ENCODE measurements around the gene SSB.
"Not testable (repeated sequence)": the region's sequence is repeated elsewhere in the genome, so short reads cannot be mapped to it uniquely, and the experiment has no call there.

SSB gene

DNA sequence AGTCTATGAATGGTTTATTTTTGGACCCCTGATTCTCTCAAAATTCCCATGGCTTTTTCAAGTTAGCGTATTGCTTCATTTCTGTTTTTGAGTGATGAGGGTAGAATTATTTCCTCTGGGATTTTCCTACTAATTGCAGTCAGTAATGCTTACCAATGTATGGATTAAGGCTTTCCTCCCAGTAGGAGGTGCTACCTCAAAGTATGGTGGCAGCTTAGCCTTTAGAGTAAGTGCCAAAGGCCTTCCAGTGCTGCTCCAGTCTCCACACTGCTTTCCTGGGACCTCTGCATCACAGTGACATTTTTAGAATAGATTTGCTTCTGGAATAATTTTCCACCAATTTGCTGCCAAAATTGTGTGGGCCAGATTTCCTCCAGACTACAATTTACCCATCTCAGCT is 16.2 kb upstream of the SSB start:
- DNase-seq: no peak

DNA sequence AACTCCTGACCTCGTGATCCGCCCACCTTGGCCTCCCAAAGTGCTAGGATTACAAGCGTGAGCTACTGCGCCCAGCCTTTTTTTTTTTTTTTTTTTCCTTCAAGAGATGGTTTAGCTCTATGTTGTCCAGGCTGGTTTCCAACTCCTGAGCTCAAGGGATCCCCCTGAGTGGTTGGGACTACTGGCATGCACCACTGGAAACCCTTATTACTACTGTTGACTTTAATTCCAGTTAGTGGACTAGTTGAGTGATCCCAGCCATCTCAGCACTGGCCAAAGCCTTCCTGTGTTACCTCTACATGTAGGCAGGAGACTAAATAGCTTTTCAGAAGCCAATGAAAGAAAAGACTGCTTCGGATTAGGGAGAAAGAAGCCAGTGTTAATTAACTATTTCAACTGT is 8.1 kb upstream of the SSB start:
- DNase-seq: no peak

DNA sequence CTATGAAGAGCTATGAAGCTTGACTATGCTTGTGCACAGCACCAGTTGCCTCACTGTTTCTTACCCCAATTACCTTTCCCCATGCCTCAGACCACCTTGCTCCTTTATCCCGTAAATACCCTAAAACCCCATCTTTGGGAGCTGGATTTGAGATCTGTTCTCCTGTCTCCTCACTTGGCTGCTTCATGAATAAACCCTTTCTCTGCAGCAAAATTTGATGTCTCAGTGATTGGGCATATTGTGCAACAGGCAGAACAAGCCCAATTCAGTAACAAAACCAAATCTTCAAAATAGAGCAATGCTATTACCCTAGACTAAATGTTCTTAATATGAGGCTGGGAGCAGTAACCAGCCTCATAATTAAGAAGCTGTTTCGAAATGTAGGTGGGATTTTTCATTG is 3.5 kb upstream of the SSB start:
- DNase-seq: no peak

DNA sequence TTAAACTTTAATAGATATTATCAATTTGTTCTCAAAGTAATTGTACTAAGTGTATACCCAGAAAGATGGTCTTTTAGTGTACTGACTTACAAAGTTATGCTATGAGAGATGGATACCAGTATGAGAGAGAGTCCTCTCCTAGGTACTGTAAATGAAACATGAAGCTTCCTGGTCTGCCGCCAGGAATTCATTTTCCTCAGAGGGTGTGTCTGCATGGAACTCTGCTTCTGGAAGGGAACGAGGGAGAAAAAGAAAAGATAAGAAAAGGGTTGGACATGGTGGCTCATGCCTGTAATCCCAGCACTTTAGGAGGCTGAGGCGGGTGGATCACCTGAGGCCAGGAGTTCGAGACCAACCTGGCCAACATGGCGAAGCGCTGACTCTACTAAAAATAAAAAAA is 2.2 kb upstream of the SSB start:
- no peak for DNase-seq

DNA sequence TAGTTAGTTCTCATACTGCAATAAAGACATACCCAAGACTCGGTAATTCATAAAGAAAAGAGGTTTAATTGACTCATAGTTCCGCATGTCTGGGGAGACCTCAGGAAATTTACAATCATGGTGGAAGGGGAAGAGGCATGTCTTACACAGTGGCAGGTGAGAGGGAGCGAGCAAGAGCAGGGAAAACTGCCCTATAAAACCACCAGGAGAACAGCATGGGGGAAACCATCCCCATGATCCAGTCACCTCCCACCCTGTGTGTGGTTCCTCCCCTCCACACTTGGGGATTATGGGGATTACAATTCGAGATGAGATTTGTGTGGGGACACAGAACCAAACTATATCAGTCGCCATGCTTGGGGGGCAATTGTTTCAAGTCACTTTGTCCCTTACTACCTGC is 1.1 kb upstream of the SSB start:
- DNase-seq: no peak

DNA sequence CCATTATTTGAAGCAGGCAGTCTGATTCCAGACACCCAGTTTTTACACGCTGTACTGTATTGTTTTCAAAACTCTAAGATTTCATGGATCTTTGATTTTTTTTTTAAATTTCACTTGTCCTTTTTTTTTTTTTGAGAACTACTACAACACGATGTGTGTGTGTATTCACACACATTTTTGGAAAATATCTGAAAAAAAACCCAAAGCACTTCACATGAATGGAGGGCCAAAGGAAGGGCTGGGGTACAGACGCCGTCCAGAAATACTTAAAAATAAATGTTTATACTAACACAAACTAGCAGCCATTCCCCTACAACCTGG is 314 bp upstream of the SSB start:
- DNase-seq: no peak

DNA sequence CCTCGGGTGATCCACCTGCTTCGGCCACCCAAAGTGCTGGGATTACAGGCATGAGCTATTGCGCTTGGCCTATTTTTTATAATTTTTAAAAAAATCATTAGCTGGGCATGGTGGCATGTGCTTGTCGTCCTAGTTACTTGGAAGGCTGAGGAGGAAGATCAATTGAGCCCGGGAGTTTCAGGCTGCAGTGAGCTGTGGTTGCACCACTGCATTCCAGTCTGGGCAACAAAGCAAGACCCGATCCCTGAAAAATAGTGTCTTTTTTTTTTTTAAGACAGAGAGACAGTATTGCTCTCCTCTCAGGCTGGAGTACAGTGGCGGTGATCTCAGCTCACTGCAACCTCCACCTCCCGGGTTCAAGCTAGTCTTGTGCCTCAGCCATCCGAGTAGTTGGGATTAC is 4.8 kb downstream of the SSB start:
- no peak for DNase-seq

DNA sequence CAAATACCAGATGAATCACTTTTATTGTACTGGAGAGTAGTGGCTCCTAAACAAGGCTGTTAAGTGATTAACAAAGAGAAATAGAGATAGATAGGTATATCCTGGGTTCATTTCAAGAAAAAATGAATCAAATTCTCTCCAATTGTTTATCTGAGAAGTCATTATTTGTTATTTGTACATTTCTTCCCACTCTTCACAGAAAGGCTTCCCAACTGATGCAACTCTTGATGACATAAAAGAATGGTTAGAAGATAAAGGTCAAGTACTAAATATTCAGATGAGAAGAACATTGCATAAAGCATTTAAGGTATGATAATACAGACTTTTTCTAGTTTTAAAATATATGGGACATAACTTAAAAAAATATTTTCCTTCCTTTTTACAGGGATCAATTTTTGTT is 7.9 kb downstream of the SSB start:
- no peak for DNase-seq

DNA sequence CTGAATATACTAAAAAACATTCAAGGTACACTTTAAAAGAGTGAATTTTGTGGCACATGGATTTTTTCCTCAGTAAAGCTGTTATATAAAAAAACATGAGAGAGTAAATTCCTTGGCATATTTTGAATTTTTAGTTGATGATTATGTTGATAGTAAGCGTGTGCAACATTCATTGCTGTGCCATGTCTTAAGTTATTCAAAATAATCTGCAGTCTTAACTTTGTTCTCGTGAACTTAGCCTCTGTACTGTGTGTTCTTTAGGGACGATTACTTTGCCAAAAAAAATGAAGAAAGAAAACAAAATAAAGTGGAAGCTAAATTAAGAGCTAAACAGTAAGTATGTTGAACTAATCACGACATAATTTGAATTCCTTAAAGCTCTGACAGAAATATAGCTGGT is 9.6 kb downstream of the SSB start:
- DNase-seq: no peak

DNA sequence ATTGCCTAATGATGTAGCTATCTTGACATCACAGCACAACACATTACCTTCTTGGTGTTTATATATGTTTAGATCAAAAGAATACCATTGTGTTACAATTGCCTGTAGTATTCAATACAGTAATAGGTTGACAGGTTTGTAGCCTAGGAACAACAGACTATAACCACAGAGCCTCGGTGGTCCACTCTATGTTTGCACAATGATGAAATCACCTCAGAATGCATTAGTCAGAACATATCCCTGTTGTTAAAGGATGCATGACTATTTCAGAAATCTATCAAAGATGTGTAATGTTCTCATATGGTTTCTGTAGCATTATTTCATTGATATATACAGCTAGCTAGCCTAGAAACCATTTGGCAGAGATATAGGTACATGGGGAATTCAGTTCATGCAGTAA is 17.2 kb downstream of the SSB start:
- DNase-seq: no peak

DNA sequence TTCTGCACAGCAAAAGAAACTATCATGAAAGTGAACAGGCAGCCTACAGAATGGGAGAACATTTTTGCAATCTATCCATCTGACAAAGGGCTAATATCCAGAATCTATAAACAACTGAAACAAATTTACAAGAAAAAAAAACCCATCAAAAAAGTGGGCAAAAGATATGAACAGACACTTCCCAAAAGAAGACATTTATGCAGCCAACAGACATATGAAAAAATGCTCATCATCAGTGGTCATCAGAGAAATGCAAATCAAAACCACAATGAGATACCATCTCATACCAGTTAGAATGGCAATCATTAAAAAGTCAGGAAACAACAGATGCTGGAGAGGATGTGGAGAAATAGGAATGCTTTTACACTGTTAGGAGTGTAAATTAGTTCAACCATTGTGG is 18.3 kb downstream of the SSB start:
- not testable (repeated sequence) for DNase-seq

DNA sequence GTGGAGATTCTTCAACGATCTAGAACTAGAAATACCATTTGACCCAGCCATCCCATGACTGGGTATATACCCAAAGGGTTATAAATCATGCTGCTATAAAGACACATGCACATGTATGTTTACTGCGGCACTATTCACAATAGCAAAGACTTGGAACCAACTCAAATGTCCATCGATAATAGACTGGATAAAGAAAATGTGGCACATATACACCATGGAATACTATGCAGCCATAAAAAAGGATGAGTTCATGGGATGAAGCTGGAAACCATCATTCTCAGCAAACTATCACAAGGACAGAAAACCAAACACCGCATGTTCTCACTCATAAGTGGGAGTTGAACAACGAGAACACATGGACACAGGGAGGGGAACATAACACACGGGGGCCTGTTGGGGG is 18.7 kb downstream of the SSB start:
- not testable (repeated sequence) for DNase-seq

DNA sequence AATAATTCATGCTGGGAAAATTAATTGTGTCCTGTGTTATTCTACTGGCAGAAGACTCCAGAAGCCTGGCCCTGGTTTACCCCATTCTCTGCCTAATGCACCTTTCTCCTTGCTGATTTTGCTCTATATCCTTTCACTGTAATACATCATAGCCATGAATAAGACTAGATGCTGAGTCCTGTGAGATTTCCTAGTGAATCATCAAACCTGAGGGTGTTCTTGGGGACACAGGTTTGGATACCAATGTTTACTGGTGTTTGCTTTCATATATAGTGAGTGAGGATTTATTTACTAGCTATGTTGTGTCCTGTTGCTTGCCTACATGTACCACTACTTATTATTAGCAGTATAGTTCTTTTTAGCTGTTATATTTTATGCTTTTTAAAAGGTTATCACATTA is 19.6 kb downstream of the SSB start:
- no peak for DNase-seq

DNA sequence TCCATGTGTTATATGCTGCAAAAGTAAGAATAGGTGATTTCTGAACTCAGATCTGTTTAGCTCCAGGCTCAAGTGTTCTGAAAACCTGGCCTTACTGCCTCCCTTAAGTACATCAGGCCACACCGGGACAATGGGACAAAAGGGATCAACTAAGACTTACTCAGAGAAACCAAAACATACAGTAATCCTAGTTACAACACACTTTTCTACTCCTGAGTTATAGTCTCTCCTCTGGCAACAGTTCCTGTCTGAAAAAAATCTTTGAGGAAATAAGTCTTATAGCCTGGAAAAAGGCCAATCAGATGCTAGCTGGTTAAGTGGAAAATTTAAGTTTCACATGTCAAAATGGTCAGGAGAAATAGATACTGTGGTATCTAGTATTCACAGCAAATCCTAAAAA is 20.4 kb downstream of the SSB start:
- DNase-seq: no peak

DNA sequence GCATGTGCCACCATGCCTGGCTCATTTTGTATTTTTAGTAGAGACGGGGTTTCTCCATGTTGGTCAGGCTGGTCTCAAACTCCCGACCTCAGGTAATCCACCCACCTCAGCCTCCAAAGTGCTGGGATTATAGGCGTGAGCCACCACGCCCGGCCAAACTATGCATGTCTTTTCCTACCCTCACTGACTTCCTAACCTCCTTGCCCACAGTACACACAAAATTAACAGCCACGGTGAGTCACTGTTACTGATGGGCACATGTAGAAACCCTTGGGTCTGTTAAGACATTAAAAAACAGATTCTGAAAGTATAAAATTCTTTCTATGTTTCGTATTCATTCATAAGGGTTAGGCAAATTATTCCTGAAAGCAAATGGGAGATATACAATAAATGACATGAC is 21.4 kb downstream of the SSB start:
- not testable (repeated sequence) for DNase-seq

DNA sequence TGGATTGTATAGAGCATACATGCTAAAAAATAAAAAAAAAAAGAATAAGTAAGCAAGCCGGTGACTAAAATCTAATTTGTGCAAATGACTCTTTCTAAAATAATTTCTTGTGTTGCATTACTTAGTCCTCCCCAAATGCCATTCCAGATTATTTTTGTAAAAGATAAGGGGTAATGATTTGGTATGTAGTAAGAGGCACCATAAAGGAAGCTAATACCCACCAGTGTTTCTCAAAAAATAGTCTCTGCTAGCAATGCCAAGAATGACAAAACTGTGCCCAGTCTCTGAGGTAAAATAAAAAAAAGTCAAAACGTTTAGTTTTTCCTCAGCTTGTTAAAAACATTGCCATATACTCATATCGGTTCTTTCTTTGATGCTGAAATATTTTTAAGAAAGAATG is 23.4 kb downstream of the SSB start:
- no peak for DNase-seq

DNA sequence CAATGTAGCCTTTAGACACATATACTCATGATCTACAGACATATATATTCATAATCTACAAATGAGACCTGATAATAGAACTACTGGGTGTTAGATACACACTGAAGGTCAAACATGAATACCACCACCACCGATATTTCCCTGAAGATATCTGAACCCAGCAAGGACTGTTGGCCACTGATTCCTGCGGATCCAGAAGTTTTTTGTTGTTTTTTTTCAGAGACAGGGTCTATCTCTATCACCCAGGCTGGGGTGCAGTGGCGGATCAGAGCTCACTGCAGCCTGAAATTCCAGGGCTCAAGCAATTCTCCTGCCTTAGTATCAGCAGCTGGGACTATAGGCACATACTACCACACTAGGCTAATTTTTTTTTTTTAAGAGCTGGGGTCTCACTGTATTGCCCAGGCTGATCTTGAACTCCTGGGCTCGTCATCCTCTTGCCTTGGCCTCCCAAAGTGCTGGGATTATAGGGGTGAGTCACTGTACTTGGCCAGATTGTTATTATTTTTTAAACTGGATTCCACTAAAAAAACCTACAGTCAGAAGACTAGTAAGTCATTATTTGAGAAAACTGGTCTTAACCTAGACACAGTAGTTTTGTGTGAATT is 24.2 kb downstream of the SSB start:
- no peak for DNase-seq

DNA sequence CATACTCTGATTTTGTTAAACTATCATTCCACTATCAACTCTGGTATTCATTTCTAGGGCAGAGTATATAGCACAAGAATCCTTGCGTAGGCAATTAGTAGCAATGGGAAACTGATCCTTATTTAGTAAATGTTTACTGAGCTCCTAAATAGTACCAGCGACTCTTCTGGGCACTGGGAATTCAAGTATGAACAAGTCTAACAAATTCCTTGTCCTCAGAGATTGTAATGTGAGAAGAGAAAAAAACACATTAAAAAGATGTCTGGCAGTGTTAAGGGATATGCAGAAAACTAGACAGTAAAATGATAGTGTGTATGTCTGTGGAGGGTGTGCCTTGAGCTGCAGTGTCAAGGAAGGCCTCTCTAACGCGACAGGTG is 25.3 kb downstream of the SSB start:
- no peak for DNase-seq

DNA sequence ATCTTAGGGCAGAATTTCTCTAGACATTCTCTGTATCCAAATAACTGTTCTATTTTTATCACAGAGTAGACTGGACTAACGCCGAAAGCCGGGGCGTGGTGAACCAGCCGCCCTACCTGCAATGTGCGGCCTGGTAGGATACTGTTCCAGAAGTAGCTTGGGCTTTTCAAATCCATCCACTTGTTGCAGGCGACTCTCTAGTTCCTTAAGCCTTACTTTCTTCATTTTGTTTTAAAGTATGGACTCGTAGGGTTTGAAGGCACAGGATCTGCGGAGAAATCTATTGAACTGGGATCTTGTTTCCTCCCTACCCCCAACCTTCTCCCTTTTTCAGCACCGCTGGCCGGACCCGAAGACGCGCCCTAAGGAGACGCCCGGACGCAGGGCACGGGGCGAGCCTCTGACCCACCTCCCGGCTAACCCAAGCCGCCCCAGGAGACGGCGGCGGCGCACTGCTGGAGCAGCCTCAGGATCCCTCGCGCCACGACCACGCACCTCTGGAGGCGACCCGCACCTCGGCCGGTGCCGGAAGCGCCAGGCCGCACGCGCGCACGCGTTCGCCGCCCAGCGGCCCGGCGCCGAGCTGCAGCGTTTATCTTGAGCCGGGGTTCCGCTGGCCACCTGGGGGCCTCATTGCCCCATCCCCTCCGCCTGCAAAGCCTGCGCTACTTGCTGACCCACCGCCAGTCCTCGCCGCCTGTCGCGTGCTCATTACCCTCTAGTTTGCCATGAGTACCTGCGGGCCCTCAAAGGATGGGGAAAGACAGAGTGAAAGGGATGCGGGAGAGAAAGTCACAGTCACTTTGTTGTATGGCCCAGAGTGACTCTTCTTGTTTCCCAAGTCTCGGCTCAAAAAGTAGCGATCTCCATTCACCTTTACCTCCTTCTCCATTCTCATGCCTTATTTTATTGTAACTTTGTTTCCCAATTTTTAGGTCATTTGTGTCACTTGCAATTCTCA is 26.0 kb downstream of the SSB start, which contains the start of gene METTL5:
Gene METTL5 (minus strand): TSS at position 533 of the 961 bp plus-strand sequence. CDS start 308 bp downstream, at position 225.
- peak; percentile 63 for DNase-seq

DNA sequence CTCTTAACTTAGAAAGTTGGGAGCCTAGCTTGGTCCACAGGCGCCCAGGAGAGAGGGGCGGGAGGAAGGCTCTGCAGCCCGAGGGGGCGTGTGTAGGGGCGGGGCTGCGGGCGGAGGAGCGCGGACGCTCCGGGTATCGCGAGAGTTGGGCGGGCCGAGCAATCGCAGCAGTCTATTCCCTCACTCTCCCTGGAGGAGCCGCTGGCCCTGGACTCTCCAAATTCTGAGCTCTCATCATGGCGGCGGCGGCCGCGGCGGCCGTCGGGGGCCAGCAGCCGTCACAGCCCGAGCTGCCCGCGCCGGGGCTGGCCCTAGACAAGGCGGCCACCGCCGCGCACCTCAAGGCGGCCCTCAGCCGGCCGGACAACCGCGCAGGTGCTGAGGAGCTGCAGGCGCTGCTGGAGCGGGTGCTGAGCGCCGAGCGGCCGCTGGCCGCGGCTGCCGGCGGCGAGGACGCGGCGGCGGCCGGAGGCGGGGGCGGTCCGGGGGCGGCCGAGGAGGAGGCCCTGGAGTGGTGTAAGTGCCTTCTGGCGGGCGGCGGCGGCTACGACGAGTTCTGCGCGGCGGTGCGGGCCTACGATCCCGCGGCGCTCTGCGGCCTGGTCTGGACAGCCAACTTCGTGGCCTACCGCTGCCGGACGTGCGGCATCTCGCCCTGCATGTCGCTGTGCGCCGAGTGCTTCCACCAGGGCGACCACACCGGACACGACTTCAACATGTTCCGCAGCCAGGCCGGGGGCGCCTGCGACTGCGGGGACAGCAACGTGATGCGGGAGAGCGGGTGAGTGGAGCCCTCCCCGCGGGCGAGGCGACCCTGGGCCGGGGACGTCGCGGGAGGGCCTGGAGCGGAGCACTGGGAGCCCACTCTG is 28.8 kb downstream of the SSB start, which contains the start of gene UBR3:
Gene UBR3 (plus strand): TSS at position 183 of the 869 bp plus-strand sequence. CDS start 54 bp downstream, at position 237.
- DNase-seq: peak; percentile 81

DNA sequence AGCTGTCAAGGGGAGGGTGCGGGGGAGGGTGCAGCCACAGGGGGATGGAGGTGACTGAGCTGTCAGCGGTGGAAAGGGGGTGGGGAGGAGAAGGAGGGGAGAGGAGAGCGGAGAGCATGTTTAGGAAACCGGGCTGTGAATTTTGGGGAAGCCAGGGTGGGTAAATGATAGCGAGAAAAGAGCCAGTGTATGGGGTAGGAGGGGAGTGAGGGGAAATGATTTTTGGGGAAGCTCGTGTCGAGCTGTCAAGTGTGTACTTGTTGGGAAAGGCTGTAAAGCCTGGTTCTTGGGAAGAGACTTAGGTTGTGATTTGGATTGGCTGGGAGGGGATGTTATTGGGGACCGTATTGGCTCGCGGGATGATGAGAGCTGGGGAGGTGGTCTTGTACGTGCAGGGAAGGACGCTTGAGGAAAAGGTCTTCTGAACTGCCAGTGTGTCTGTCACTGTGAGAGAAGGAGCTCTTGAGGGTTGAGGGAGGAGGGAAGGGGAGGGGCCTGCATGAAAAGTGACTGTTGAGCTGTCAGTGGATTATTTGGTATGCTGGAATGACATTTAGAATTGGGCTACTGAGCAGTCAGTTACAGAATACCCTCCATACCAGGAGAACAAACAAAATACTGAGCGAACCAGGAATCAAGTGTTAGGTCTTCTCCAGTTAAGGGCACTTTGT is 29.6 kb downstream of the SSB start:
- DNase-seq: no peak

DNA sequence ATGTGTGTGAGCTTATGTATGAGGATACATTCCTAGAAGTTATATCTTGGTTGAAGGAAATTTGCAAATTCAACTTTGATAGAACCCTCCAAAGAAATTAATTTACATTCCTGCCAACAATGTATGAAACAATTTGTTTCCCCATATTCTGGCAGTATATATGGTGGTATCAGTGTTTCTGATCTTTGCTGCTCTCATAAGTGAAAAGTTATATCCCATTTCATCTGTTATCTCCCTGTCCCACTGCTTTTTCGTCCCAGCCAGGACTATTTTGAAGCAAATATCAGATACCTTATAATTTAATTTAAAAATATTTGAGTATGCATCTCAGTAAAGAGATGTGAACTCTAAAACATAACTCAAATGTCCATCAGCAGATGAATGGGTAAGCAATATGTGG is 35.7 kb downstream of the SSB start:
- DNase-seq: no peak

Data from activated gamma-delta T cell (primary cell).